Measurements from ENCODE around the gene SOHLH1.

Gene SOHLH1

DNA sequence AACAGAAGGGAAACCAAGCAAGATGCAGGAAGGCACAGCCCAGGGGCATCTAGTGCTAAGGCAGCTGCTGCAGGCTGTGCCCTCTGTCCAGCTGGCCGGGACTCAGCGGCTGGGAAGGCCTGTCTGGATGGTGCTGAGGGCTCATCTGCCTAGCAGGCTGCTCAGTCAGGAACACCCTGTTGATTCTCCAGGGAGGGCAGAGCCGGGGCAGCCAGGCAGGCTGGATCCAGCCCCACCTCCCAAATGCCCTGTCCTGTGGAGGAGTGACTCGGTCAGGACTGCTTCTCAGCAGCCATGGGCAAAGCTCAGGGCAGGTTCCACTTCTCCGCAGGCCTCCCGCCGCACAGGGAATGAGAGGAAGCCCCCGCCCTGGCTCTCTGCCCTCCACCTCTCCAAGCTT is 44.0 kb downstream of the SOHLH1 start:
- no peak for DNase-seq

DNA sequence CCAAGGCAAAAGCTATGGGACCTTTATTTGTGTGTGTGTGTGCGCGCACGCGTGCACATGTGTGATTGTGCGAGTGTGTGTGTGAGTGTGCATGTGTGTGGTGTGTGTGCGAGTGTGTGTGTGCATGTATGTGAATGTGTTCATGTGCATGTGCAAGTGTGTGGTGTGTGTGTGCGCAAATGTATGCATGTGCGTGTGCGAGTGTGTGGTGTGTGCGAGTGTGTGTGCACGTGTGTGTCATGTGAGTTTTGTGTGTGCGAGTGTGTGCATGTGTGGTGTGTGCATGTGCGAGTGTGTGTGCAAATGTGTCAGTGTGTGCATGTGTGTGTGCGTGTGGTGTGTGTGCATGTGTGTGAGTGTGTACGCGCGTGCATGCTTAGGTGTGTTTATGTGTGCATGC is 48.9 kb downstream of the SOHLH1 start:
- DNase-seq = no peak

DNA sequence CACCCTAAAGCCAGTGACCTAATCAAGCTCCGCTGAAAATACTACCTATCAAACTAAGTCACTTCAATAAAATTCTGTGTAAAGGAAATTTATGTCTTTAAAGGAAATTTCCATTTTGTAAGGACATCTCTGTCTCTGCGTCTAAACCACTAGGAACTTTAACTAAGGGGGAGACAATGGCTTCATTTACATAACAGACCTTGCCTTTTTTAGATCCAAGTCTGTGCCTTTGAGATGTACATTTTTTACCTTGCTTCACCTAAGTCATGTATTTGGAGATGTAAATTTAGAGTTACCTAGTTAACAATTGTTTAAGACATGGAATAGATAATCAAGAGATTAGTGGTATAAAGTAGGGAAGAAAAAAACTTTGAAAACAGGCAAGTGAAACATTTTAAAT is 49.8 kb downstream of the SOHLH1 start:
- no peak for DNase-seq

DNA sequence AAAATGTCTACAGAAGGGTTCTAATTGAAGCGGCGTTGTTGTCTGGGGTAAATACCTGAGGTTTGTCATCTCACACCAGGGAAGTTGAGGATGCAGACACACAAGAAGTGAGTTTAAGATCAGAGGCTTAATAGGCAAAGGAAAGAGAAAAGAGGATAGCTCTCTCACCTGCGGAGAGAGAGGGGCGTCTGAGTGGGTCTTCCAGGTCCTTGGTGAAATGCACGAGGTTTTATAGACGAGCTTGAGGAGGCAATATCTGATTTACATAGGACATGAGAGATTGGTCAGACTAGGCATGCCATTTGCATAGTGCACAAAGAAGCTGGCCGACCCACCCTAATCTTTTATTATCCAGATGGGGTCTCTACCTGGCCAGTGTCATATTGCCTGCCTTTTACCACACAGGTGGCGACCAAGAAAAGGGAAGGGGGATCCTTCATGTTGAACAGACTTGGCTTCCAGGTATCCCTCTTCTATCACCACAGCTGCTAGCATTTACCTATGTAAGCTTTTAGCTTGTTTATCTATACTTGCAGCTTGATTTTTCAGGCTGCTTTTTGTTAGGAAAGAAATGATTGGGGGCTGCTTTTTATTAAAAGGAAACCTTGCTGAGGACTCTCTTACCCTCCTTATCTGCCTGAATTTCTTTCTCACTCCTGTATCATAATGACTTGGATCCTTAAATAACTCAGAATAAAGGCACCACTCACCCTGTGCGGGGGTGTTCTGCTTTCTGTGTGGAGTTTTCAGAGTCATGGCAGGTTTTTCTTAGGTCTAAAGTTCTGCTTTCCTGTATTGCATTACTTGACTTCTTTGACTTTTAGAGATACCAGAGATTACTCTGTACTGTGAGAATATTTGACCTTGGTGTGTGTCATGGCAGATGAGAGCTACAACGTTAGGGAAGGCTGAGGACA is 50.5 kb downstream of the SOHLH1 start:
- DNase-seq = no peak

DNA sequence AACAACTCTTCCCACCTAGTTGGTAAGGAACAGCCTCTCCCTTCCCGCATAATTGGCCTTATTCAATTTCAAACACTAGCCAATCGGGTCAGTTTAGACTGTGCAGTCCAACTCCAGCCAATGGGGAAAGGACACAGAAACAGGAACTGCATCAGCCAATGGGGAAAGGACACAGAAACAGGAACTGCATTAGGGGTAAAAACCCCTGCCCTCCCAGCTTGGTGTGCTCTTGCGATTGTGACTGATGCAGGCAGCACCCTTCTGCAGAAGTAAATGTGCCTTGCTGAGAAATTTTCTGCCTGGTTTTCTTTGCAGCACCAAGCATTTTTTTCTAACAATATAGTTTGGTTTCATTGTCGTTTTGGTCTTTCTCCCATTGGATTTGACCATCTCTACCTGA is 51.4 kb downstream of the SOHLH1 start:
- no peak for DNase-seq

DNA sequence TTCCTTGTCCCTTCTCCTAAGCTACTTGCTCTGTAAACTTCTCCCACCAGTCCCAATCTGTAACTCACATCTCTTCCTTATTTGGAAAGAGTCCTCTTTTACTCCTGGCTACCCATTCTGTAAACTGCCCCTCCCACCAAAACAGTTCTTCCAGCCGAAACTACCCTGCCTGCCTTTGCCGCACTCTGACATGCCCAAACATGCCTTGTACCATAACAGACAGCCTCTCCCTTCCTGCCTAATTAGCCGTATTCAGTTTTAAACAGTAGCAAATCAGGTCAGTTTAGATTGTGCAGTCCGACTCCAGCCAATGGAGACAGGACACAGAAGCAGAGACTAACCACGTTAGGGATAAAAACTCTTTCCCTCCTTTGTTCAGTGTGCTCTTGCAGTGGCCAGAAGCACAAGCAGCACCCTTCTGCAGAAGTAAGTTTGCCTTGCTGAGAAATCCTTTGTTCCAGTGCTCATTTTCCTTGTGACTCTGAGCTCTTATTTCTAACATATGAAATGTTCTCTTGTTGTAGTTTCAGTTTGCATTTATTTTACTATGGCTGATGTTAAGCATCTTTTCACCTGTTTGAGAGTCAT is 54.6 kb downstream of the SOHLH1 start:
- DNase-seq = no peak
